NCI-H1048 (cell line): ENCODE measurements around the gene NOSIP.

ENCODE experiments used
- DNase-seq: peaks from one replicate; lab custom pipeline; 2025; lab: John Stamatoyannopoulos, UW

The NOSIP gene

GRCh38 chr19:49573009-49573408 lies 7.3 kb downstream of the NOSIP start:
- DNase-seq, result no peak

- no peak for DNase-seq
These were observed 9.2 kb downstream of the NOSIP start for GRCh38 chr19:49570997-49571676.

GRCh38 chr19:49570138-49570856 lies 10.1 kb downstream of the NOSIP start:
- peak; percentile 67 for DNase-seq

- DNase-seq, result no peak
These were observed 12.4 kb downstream of the NOSIP start for GRCh38 chr19:49567861-49568441.

GRCh38 chr19:49566302-49566701 lies 14.1 kb downstream of the NOSIP start:
- no peak for DNase-seq

- no peak for DNase-seq
These were observed 15.1 kb downstream of the NOSIP start for GRCh38 chr19:49565261-49565660.

- no peak for DNase-seq
These were observed 15.7 kb downstream of the NOSIP start for GRCh38 chr19:49564616-49565045.

DNA sequence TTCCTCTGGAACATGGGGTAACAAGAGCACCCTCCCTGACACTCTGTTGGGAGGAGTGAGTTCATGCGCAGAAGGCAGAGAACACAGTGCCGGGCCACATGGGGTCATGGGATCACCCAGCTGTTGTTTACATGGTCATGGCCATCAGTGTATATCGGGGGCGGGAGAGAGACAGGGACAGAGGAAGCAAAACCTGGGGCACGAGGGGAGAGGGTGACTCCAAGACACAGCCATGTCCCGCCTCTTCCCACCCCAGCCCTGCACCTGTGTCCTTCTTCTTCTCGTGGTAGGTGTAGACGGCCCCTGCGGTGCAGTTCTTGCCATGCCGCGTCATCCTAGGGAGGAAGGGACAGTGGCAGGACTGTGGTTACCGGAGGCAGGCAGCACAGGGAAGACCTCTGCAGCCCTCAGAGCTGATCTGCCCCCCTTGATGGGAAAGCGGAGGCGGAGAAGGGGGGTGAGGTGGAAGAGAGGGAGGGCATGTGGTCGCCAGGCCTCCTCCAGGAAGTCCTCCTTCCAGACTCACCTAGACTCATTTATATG lies 19.9 kb downstream of the NOSIP start:
- no peak for DNase-seq

DNA sequence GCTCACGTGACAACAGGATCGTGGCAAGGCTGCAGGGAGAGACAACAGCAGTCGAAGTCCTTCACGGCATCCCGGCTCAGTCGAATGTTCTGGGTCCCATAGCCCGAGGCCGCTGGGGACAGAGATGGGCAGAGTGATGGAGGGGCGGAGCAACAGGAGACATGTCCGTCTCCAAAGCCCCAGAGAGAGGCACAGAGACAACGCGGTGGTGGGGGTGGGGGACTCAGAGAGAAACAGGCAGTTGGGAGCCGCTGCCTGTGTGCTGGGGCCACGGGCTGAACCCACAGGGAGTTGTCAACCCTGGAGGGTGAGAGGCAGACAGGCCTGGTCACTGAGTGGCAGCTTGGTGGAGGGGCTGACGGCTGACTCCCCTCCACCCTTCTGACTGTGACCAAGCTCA lies 20.4 kb downstream of the NOSIP start:
- DNase-seq, result no peak

DNA sequence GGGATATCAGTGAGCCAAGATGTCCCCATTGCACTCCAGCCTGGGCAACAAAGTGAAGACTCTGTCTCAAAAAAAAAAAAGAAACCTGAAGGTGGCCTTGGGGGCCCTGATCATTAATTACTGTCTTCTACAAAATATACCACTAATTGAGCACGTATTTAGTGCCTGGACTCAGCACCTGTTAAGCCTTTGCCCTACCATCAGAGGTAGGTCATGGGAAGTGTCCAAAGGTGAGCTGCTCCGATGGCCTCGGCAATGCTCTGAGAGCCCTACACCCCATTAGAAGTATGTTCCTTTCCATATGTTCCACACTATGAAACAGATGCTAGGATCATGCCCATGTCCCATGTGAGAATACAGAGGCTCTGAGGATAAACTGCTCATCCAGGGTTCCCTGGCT lies 20.9 kb downstream of the NOSIP start:
- no peak for DNase-seq

- no peak for DNase-seq
These were observed 21.8 kb downstream of the NOSIP start for GRCh38 chr19:49558591-49558990.

GRCh38 chr19:49557641-49558325 lies 22.6 kb downstream of the NOSIP start:
- no peak for DNase-seq

DNA sequence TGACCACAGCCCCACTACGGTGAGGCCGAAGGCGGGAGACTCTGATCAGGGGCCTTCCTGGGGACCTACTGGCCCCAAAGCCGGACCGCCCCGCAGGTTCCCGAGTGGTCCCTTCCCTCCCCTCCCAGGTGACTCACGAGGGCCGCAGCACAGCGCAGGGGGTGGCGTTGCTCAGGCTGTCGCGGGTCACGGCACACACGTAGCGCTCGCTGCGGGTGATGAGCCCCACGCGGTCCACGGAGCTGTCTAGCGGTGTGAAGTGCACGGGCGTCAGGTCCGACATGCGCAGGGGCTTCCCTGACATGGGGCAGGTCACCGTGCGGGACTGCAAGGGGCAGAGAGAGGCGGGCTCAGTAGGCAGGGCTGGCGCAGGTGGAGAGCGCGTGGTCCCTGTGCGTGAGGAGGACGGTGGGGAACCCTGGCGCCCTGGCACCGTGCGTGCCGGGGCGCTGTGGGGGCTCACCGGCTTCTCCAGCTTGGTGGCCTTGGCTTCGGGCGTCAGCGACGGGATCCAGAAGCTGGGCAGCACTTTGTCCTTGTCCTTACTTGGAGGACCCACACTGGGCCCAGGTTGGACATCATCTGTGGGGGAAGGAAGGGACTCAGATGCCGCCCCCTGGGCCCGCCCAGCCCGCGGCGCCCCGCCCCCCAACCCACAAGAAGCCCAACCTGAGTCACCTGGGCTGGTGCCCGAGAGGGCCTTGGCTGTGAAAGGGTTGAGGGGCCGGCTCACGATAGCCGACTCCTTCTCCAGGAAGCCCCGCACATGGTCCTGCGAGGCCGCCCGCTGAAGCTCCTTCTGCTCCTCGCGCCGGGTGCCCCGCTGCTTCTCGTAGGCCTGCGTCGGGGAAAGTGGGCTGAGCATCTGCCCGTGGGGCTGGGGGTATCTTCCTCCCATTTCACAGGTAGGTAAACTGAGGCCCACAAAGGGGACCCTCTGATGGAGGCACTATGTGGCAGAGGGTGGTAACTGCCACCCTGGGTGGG lies 23.7 kb downstream of the NOSIP start:
- DNase-seq, result no peak

DNA sequence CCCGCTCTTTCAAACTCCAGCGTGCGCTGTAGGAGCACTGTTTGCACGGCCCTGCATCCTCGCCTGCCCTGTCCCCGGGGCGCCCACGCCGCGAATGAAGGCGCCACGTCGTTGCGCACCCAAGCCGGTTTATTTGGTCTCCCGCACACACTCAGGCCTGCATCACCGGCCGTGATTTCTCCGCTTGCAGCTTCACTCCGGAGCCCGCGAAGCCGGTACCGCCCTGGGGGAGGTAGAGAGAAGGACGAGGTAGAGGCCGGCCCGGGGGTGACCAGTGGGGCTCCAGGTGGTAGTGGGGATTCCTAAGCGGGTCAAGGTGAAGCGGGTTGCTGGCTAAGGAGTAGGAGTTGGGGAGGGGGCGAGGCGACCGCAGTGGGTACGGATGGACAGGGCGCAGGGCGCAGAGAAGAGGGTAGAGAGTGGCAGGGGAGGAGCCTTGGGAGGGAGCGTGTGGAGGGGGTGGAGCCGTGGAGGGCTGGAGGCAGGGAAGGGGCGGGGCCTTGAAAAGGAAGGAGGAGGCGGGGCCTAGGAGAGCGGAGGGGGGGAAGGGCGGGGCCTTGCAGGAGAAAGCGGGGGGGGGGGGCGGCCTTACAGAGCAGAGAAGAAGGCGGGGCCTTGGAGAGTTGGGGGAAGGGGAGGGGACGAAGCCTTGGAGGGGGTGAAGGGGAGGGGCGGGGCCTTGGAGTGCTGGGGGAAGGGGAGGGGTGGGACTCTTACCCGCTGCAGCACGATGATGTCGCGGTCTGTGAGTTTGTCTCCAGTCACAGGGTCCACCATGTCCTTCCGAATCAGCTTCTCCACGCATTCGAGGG lies 24.6 kb downstream of the NOSIP start:
- peak; percentile 56 for DNase-seq

DNA sequence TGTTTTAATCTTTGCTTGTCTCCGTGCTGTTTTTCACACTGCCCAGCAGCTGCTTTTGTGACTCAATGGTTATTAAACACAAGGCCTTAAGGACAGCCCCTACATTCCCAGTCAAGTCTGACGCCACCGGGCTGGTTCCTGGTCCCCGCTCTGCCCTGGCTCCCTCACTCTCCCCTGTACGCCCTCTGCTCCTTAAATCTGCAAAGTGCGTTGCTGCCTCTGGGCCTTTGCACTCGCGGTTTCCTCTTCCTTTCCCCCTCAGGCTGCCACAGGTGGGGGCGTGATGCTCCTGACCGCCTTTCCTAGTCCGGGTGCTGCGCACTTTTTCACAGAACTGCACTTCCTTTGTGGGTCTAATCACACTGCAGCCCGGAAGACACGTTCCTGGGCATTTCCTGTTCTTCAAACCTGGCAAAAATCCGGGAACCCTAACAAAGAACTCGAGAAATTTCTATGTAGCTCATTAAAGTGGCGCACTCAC lies 25.6 kb downstream of the NOSIP start:
- no peak for DNase-seq

DNA sequence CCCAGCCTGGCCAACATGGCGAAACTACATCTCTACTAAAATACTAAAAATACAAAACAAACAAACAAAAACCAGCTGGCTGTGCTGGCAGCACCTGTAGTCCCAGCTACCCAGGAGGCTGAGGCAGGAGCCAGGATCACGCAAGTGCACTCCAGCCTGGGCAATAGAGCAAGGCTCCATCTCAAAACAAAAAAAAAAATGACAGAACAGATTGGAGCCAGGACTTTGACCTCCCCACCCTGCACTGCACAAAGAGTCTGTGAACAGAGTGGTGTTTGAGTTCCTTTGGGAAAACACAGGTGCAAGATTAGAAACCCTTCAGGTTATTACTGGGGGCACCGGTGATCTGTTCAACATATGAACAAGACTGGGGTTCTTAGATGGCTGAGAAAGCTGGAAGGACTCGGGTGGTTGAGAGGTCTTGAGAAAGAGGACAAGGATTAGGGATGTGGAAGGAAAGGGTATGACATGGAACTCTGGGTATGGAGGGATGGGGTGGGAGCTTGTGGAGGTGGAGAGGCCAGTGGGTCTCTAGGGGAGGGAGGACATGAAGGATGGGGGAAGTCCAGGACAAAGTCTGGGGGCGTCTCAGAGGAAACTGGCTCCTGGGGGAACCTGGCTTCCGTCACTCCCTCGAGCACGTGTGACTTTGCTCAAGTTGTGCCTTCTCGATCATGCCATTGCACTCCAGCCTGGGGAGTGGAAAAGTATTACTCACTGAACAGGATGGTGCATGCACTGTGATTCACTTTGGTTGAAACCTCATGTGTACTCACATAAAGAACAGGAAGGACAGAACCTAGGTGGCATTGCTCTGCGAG lies 26.7 kb downstream of the NOSIP start:
- no peak for DNase-seq

DNA sequence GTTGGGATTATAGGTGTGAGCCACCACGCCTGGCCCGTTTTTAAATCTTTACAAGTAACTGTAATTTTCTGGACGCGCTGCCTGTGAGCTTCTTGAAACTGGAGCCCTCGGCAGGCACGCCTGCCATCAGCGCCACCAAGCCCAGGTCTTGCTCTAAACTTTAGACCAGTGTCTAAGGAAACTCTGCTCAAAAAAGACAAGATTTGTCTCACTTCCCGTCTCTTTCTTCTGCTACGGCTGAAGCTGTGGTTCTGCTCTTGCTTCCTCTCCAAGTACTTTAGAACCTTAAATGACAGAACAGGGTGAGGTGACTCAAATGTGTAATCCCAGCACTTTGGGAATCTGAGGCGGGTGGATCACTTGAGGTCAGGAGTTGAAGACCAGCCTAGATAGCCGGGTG lies 27.6 kb downstream of the NOSIP start:
- no peak for DNase-seq

DNA sequence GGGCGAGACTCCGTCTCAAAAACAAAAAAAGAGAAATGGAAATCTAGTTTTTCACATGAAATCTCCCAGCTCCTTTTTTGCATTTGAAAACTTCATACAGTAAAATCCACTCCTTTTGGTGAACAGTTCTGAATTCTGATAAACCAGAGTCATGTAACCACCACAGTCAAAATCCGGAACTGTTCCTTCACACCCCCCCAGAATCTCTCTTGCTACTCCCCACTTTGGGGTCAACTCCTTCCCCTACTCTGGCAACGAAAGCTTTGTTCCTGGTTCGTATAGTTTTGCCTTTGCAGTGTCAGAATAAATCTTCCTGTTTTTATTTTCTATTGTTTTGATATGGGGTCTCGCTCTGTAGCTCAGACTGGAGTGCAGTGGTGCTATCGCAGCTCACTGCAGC lies 28.8 kb downstream of the NOSIP start:
- DNase-seq, result no peak

DNA sequence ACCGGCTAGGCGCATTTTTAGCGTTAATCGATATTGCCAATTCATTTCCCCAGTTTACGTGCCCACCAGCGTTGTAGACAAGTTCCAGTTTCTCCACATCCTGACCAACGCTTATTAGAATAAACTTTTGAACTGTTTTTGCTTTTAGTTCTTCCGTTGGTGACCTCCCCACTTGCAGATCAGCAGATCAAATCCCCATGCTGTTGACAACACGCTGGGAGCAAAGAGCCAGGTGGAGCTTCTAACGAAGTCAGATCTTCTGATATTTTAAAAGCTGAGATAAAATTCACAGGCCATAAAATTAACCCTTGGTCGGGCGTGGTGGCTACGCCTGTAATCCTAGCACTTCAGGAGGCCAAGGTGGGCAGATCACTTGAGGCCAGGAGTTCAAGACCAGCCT lies 31.3 kb downstream of the NOSIP start:
- DNase-seq, result no peak
